ENCODE results near the gene SLC7A7.
A peak's percentile ranks its signal among the peaks of the same experiment; 100 is the strongest.
"Not testable (repeated sequence)": the region's sequence is repeated elsewhere in the genome, so short reads cannot be mapped to it uniquely, and the experiment has no call there.

The SLC7A7 gene

DNA sequence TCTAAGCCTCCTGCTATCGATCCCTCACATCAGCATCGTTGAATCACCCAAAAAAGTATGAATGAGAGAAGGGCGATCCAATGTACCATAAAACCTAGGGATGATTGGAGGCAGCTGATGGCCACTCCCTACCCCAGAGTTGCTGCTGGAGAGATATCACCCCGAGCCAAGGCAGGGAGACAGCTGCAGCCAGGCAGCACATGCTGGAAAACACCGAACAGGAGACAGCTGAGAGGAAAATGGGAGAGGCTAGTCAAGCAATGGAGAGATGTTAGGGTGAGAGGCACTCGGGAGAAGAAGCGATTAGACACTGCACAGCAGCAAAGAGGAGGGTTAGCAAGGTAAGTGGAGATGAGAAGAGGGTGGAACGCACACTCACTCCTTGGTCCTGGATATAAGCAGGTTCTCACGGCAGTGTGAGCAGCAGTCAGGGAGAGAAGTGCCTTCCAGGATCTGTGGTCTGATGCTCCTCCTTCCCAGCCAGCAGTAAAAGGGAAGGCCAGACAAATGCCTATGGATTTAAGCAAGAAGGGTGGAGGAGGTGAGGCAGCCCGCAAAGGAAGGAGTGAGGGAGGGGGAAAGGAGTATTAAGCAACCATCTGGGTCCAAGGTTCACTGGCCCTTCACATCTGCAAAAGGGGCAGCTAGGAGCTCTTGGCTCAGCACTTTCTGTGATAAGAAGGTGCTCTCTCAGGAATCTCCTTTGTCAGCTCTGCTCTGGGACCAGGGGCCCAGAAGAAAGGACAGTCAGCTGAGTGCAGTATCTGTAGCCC is at the start of gene SLC7A7:
SLC7A7 (minus strand) TSS at position 495 of the 773 bp plus-strand sequence. CDS start 2,037 bp downstream, outside the sequence.
- H3K4me1 ChIP-seq, result peaks cover 4% of the 10 kb centered on the region; the same call in 1 of the 2 replicates
- DNase-seq (ENCODE audit: low spot score in 2 of 2), result no peak
- no peaks in the 10 kb centered on the region for H3K9me3 ChIP-seq
- no peaks in the 10 kb centered on the region for H3K27me3 ChIP-seq (ENCODE audit: low read depth)
- in situ Hi-C loops (cut with MboI; ENCODE audit: low sequenced_read_pairs), result no loop called here
- H3K4me3 ChIP-seq, result no peak within 1 kb of the TSS
- no peaks in the 10 kb centered on the region for H3K36me3 ChIP-seq (replicated peaks)

DNA sequence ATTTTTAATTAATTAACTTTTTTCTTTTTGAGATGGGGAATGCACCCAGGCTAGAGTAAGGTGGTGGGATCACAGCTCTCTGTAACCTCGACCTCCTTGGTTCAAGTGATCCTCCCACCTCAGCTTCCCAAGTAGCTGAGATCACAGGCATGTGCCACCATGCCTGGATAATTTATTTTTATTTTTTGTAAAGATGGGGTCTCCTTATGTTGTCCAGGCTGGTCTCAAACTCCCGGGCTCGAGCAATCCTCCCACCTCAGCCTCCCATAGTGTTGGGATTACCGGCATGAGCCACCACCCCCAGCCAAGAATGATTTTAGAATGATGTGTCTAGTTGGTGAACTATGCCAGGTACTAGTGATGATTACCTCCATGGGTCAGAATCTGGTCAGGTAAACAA is 49.7 kb upstream of the SLC7A7 start:
- H3K4me1 ChIP-seq, result no peaks in the 10 kb centered on the region
- no peaks in the 10 kb centered on the region for H3K9me3 ChIP-seq
- no peak overlapping the region for H3K4me3 ChIP-seq
- no peaks in the 10 kb centered on the region for H3K36me3 ChIP-seq (replicated peaks)
- no peak for DNase-seq (ENCODE audit: low spot score in 2 of 2)
- no peaks in the 10 kb centered on the region; the same call in 1 of the 2 replicates for H3K27me3 ChIP-seq (ENCODE audit: low read depth)
- in situ Hi-C loops (cut with MboI; ENCODE audit: low sequenced_read_pairs), result loop anchor here (25.0 kb wide), 1 partner anchor 478 kb away; no protein-coding TSS in a partner anchor

DNA sequence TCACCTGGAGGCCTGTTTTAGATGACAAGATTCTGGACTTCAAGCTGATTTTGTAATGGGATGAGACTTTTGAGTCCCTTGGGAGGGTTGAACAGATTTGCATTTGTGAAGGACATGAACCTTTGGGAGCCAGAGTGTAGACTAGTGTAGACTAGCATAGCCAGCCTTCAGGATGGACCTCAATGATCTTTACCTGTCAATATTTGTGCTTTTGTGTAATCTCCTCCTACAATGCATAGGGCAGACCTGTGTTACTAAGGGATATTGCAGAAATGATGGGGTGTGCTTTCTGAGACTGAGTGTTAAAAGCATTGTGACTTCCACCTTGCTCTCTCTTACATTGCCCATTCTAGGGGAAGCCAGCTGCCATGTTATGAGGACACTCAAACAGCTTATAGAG is 46.4 kb upstream of the SLC7A7 start:
- Histone ChIP-seq H3K36me3 (replicated peaks) (no peaks in the 10 kb centered on the region), H3K4me1 (no peaks in the 10 kb centered on the region), H3K4me3 (no peak overlapping the region), H3K9me3 (no peaks in the 10 kb centered on the region), H3K27me3 (ENCODE audit: low read depth) (no peaks in the 10 kb centered on the region; the same call in 1 of the 2 replicates)
- no peak for DNase-seq (ENCODE audit: low spot score in 2 of 2)
- in situ Hi-C loops (cut with MboI; ENCODE audit: low sequenced_read_pairs), result loop anchor here (25.0 kb wide), 1 partner anchor 474 kb away; no protein-coding TSS in a partner anchor

DNA sequence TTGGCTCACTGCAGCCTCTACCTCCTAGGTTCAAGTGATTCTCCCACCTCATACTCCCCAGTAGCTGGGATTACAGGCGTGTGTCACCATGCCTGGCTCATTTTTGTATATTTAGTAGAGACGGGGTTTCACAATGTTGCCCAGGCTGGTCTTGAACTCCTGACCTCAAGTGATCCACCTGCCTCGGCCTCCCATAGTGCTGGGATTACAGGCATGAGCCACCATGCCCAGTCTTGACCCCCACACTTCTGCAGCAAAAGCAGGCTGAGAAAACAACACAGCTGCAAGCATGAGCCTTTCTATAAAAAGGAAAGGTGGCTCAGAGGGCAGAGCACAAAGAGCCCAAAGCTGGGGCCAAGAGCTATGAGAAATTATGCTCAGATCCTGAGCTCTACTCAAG is 45.1 kb upstream of the SLC7A7 start:
- H3K4me3 ChIP-seq; H3K4me1 ChIP-seq; H3K27me3 ChIP-seq (ENCODE audit: low read depth); DNase-seq (ENCODE audit: low spot score in 2 of 2); H3K9me3 ChIP-seq; H3K36me3 ChIP-seq (replicated peaks): not testable (repeated sequence)
- in situ Hi-C loops (cut with MboI; ENCODE audit: low sequenced_read_pairs), result loop anchor here (25.0 kb wide), 1 partner anchor 473 kb away; no protein-coding TSS in a partner anchor

DNA sequence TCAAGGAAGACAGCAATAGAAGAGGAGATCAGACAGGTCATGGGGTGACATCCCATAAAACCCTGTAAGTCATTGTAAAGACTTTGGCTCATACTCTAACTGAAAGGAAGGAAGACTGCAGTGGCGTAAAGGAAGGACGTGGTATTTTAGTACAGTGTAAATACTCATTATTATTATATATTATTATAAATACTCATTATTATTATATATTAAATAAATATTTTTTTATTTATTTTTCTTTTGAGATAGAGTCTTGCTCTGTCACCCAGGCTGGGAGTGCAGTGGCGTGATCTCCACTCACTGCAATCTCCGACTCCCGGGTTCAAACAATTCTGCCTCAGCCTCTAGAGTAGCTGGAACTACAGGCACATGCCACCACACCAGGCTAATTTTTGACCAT is 41.2 kb upstream of the SLC7A7 start:
- Histone ChIP-seq H3K4me3 (no peak overlapping the region), H3K9me3 (no peaks in the 10 kb centered on the region), H3K4me1 (0 out of 2 replicates have a peak, but pooled peaks cover 2% of the 10 kb centered on the region), H3K27me3 (ENCODE audit: low read depth) (no peaks in the 10 kb centered on the region), H3K36me3 (replicated peaks) (no peaks in the 10 kb centered on the region)
- DNase-seq (ENCODE audit: low spot score in 2 of 2), result no peak
- in situ Hi-C loops (cut with MboI; ENCODE audit: low sequenced_read_pairs), result loop anchor here (5.0 to 25.0 kb wide), 2 partner anchors 299 to 469 kb away; no protein-coding TSS in a partner anchor

DNA sequence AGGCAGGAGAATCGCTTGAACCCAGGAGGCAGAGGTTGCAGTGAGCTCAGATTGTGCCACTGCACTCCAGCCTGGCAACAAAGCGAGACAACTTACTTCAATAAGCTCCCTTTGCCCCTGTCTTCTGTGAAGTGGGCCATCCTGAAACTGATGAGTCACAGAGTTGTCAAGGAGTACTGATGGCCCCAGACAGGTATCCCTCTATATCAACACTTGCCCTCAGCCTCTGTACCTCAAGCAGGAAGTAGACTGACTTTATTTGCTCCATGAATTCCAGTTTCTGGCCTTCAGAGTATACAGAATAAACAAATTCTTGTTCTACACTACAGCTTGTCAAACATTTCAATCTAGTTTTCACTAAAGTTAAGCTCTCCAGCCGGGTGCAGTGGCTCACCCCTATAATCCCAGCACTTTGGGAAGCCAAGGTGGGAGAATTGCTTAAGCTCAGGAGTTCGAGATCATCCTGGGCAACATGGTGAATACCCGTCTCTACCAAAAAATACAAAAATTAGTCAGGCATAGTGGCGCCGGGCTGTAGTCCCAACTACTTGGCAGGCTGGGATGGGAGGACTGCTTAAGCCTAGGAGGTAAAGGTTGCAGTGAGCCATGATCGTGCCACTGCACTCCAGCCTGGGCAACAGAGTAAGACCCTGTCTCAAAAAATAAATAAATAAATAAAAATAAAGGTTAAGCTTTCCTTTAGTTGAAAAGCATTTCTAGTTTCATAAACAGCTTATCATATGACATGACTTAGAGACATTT is 39.9 kb upstream of the SLC7A7 start:
- Histone ChIP-seq H3K4me3 (no peak overlapping the region), H3K4me1 (0 out of 2 replicates have a peak, but pooled peaks cover 2% of the 10 kb centered on the region), H3K9me3 (no peaks in the 10 kb centered on the region), H3K36me3 (replicated peaks) (no peaks in the 10 kb centered on the region), H3K27me3 (ENCODE audit: low read depth) (no peaks in the 10 kb centered on the region)
- no peak for DNase-seq (ENCODE audit: low spot score in 2 of 2)
- in situ Hi-C loops (cut with MboI; ENCODE audit: low sequenced_read_pairs), result loop anchor here (5.0 to 25.0 kb wide), 2 partner anchors 298 to 468 kb away; no protein-coding TSS in a partner anchor

DNA sequence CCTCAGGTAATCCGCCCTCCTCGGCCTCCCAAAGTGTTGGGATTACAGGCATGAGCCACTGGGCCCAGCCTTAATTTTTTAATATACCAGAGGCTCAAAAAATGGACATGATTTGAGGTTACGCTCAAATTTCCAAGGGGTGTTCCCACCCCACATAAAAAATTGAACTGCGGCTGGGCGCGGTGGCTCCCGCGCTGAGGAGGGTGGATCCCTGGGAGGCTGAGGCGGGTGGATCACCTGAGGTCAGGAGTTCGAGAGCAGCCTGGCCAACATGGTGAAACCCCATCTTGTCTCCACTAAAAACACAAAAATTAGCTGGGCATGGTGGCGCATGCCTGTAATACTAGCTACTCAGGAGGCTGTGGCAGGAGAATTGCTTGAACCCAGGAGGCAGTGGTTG is 39.1 kb upstream of the SLC7A7 start:
- H3K9me3 ChIP-seq; H3K27me3 ChIP-seq (ENCODE audit: low read depth); DNase-seq (ENCODE audit: low spot score in 2 of 2); H3K4me1 ChIP-seq; H3K4me3 ChIP-seq; H3K36me3 ChIP-seq (replicated peaks): not testable (repeated sequence)
- in situ Hi-C loops (cut with MboI; ENCODE audit: low sequenced_read_pairs), result loop anchor here (25.0 kb wide), 1 partner anchor 467 kb away; no protein-coding TSS in a partner anchor

DNA sequence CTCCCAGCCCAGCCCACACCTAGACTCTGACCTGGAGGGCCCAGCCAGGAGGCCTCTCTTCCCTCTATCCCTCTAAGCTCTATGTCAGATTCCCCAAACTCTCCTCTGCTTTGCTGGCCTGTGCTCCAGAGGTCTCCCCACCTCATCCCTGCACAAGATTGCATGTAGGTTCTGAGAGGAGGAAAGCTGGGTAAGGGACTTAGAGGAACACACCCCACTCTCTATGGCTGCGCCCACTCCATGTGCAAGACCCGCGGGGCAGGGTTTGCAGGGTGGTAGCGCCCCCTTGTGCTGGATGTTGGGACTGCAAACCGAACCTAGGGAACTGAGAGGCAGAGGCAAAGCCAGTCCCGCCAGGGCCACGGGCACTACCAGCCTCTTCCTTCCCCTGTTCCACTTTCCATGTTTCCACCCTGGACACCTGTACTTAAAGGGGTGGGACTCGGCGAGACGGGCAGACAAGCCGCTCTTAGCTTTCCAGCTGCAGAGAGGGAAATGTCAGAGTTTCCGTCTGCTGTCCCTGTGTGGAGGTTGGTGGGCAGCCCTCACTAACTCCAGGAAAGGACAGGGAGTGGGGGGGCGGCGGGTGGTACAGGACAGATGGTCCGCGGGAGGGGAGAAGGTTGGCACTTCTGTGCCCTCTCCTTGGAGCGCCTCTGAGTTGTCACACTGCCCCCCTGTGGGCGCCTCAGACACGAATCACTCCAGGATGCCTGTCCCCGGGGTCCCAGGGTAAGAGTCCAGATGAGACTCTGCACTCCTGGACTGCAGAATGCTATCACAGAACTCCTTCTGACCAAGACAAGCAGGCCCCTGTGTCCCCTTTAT is 37.9 kb upstream of the SLC7A7 start:
- Histone ChIP-seq H3K4me1 (0 out of 2 replicates have a peak, but pooled peaks cover 2% of the 10 kb centered on the region), H3K4me3 (peak overlapping the region; percentile 30), H3K36me3 (replicated peaks) (no peaks in the 10 kb centered on the region), H3K9me3 (no peaks in the 10 kb centered on the region), H3K27me3 (ENCODE audit: low read depth) (no peaks in the 10 kb centered on the region)
- in situ Hi-C loops (cut with MboI; ENCODE audit: low sequenced_read_pairs), result loop anchor here (25.0 kb wide), 1 partner anchor 466 kb away; no protein-coding TSS in a partner anchor
- peak; percentile 58 to 95 for DNase-seq (ENCODE audit: low spot score in 2 of 2)

DNA sequence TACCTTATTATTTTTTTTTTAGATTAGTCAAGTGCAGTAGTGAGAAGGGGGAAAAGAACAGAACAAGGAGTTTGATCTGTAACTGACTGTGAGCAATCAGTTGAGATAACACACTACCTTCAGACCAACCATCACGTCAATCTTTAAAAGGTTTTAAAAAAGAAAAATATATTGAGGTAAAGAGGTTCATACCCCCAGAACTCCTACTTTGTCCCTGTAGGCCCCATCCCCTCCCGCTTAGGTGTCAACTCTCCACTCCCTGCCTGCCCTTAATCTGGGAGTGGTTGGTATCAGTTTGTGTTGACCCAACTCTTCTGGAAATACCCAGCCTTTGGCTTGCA is 37.3 kb upstream of the SLC7A7 start:
- Histone ChIP-seq H3K36me3 (replicated peaks) (no peaks in the 10 kb centered on the region), H3K4me3 (no peak overlapping the region), H3K27me3 (ENCODE audit: low read depth) (no peaks in the 10 kb centered on the region), H3K9me3 (no peaks in the 10 kb centered on the region), H3K4me1 (0 out of 2 replicates have a peak, but pooled peaks cover 2% of the 10 kb centered on the region)
- in situ Hi-C loops (cut with MboI; ENCODE audit: low sequenced_read_pairs), result loop anchor here (25.0 kb wide), 1 partner anchor 465 kb away; no protein-coding TSS in a partner anchor
- no peak for DNase-seq (ENCODE audit: low spot score in 2 of 2)

DNA sequence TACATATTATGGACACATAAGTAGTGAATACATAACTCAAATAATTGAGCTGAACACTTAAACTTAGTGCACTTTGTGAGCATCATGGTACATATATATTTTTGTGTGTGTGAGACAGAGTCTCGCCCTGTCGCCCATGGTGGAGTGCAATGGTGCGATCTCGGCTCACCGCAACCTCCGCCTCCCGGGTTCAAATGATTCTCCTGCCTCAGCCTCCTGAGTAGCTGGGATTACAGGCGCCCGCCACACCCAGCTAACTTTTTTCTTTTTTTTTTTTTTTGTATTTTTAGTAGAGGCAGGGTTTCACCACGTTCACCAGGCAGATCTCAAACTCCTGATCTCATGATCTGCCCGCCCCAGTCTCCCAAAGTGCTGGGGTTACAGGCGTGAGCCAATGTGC is 36.9 kb upstream of the SLC7A7 start:
- not testable (repeated sequence) for H3K27me3 ChIP-seq (ENCODE audit: low read depth); H3K9me3 ChIP-seq; H3K4me3 ChIP-seq; DNase-seq (ENCODE audit: low spot score in 2 of 2); H3K36me3 ChIP-seq (replicated peaks); H3K4me1 ChIP-seq
- in situ Hi-C loops (cut with MboI; ENCODE audit: low sequenced_read_pairs), result loop anchor here (25.0 kb wide), 1 partner anchor 465 kb away; no protein-coding TSS in a partner anchor

DNA sequence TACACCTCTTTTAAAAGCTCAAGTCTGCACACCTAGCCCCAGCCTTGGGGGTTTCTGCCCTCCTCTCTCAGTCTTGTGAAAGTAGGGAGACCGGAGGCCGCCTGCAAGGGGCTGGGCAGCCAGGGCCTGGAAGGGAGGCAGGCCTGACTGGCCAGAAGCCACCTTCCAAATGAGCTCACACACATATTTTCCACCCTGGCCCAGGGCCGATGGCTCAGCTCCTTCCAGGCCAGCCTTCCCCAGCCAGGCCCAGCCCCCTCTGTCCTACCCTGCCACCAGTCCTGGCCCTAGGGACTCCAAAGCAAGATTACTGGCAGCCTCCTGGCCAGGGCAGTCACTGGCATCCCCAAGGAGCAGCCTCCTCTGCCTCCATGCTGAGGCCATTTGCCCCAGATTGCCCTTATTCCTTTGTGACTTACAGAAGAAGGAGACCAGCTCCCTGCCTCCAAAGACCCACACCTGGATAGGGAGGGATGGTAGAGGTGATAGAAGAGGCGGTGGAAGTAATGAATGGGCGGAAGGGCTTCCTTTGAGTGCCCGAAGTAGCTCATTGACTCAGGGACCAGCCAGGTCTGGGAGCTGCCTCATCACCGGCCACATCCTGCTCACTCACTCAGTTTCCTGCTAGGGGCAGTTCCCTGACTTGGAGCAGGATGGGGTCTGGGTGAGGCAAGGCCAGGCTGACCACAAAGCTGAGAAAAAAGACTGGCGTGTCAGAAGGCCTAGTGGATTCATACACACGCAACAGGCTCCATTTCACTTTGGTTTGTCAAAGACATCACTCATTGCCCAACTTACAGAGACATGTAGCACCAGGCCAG is 35.9 kb upstream of the SLC7A7 start:
- Histone ChIP-seq H3K4me3 (no peak overlapping the region), H3K9me3 (no peaks in the 10 kb centered on the region), H3K36me3 (replicated peaks) (no peaks in the 10 kb centered on the region), H3K27me3 (ENCODE audit: low read depth) (no peaks in the 10 kb centered on the region), H3K4me1 (0 out of 2 replicates have a peak, but pooled peaks cover 2% of the 10 kb centered on the region)
- no peak for DNase-seq (ENCODE audit: low spot score in 2 of 2)
- in situ Hi-C loops (cut with MboI; ENCODE audit: low sequenced_read_pairs), result loop anchor here (25.0 kb wide), 1 partner anchor 464 kb away; no protein-coding TSS in a partner anchor

DNA sequence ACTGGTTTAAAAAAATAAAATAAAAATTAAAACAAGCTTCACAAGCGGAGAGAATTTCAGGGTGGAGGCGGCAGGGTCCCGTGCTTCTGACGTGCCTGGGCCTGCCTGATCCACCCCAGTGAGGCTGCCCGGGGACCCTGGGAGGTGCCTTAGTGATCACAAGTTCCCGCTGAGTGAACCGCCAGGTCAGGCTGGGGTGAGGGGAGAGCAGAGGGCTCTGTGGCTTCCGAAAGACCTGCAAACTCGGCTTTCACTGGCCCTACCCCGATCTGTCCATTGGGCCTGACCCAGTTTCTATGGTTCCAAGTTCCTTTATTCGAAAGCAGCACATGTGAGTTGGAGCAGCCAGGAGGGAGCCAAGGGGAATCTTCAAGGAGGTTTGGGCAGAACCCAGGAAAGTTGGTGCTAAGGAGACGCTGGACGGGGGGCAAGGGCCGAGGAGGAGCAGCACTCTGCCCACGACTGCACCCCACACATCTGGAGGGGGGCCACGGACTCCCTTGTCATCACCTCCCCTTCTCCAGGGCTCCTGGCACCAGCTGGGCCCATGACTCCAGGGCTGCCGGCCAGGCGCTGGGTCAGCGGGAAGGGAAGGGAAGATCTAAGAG is 34.1 kb upstream of the SLC7A7 start:
- Histone ChIP-seq H3K9me3 (no peaks in the 10 kb centered on the region), H3K36me3 (replicated peaks) (no peaks in the 10 kb centered on the region), H3K27me3 (ENCODE audit: low read depth) (no peaks in the 10 kb centered on the region), H3K4me1 (0 out of 2 replicates have a peak, but pooled peaks cover 2% of the 10 kb centered on the region), H3K4me3 (no peak overlapping the region)
- no peak for DNase-seq (ENCODE audit: low spot score in 2 of 2)
- in situ Hi-C loops (cut with MboI; ENCODE audit: low sequenced_read_pairs), result no loop called here

Data from HAP-1 (cell line).